Astrocyte (in vitro differentiated cells and primary cell): Measurements from ENCODE around the gene GPR21. TPM values are rescaled to one million over a fixed set of nuclear protein-coding genes. Genes with fewer than 3 reads are reported as not detected.

Source experiments
- DNase-seq: peaks from one replicate; pipeline ENCODE4 v3.0.0-alpha.2; 2010; ENCODE audit warnings: low read depth
- FAIRE-seq: peaks from 2 replicates; lab custom pipeline; 2011; peaks lifted over from hg19 to GRCh38; lab: Jason Lieb, UNC
- H2AFZ ChIP-seq: 2 replicates; pipeline ENCODE4 v1.6.0; 2012; ENCODE audit warnings: low read depth, low read length, inconsistent platforms
- H3K27ac ChIP-seq: 2 replicates; pipeline ENCODE4 v1.5.1; 2011; ENCODE audit warnings: low read depth, low read length, inconsistent platforms
- H3K27me3 ChIP-seq: 2 replicates; pipeline ENCODE4 v1.6.0; 2011; ENCODE audit warnings: low read length, inconsistent platforms; ENCODE audit not compliant: insufficient read depth
- H3K36me3 ChIP-seq: 2 replicates; pipeline ENCODE4 v1.5.1; 2011; ENCODE audit warnings: low read length, inconsistent platforms; ENCODE audit not compliant: insufficient read depth
- H3K4me1 ChIP-seq: 2 replicates; pipeline ENCODE4 v1.5.1; 2011; ENCODE audit warnings: low read length, inconsistent platforms; ENCODE audit not compliant: insufficient read depth
- H3K4me2 ChIP-seq: 2 replicates; pipeline ENCODE4 v1.6.0; 2012; ENCODE audit warnings: low read length, inconsistent platforms
- H3K4me3 ChIP-seq: 2 replicates; pipeline ENCODE4 v1.5.1; 2011; ENCODE audit warnings: low read depth, mild to moderate bottlenecking, low read length, inconsistent platforms; ENCODE audit not compliant: insufficient read depth
- H3K79me2 ChIP-seq: 2 replicates; pipeline ENCODE4 v1.6.0; 2012; ENCODE audit warnings: mild to moderate bottlenecking, low read length, inconsistent platforms; ENCODE audit not compliant: insufficient read depth
- H3K9ac ChIP-seq: 2 replicates; pipeline ENCODE4 v1.6.0; 2012; ENCODE audit warnings: mild to moderate bottlenecking, low read length, inconsistent platforms
- H3K9me3 ChIP-seq: 2 replicates; pipeline ENCODE4 v1.5.1; 2012; ENCODE audit warnings: low read depth, mild to moderate bottlenecking, low read length, inconsistent platforms; ENCODE audit not compliant: insufficient read depth
- H4K20me1 ChIP-seq: 2 replicates; pipeline ENCODE4 v1.6.0; 2012; ENCODE audit warnings: low read length, inconsistent platforms; ENCODE audit not compliant: insufficient read depth
- H3K27ac Mint-ChIP-seq: one replicate; pipeline ENCODE4 v1.8.0; 2021; ENCODE audit warnings: mild to moderate bottlenecking, mixed read lengths; ENCODE audit not compliant: unreplicated experiment
- H3K27me3 Mint-ChIP-seq: one replicate; pipeline ENCODE4 v1.8.0; 2021; ENCODE audit warnings: low read depth, mixed read lengths; ENCODE audit not compliant: unreplicated experiment
- H3K36me3 Mint-ChIP-seq: one replicate; pipeline ENCODE4 v1.8.0; 2021; ENCODE audit warnings: low read depth, mixed read lengths; ENCODE audit not compliant: unreplicated experiment
- H3K4me1 Mint-ChIP-seq: one replicate; pipeline ENCODE4 v1.8.0; 2021; ENCODE audit warnings: low read depth, mixed read lengths; ENCODE audit not compliant: unreplicated experiment
- H3K4me3 Mint-ChIP-seq: one replicate; pipeline ENCODE4 v1.8.0; 2021; ENCODE audit warnings: mild to moderate bottlenecking, moderate library complexity, mixed read lengths; ENCODE audit not compliant: unreplicated experiment
- H3K9me3 Mint-ChIP-seq: one replicate; pipeline ENCODE4 v1.8.0; 2021; ENCODE audit warnings: mild to moderate bottlenecking, mixed read lengths; ENCODE audit not compliant: unreplicated experiment
- CTCF ChIP-seq: IDR thresholded peaks from 2 replicates; pipeline ENCODE4 v1.5.1; 2011; ENCODE audit warnings: low read depth, mild to moderate bottlenecking, inconsistent platforms, low read length, moderate library complexity; ENCODE audit not compliant: insufficient read depth
- EZH2 ChIP-seq: IDR thresholded peaks from 2 replicates; pipeline ENCODE4 v1.6.1; 2012; ENCODE audit warnings: mild to moderate bottlenecking, low read length, inconsistent platforms; ENCODE audit not compliant: insufficient read depth
- total RNA-seq: library from RNA; stranded (reverse); gene quantifications from 2 replicates; pipeline ENCODE4 v1.2.1, GENCODE V29; 2021

Gene GPR21
- total RNA-seq, 1 donor from 2014 or later = 1.6 TPM

- Histone ChIP-seq H3K79me2 (no peaks in the 10 kb centered on the region), H3K9ac (no peak overlapping the region), H3K27ac (no peak overlapping the region), H2AFZ (no peak overlapping the region), H3K4me2 (no peak overlapping the region), H3K27me3 (no peaks in the 10 kb centered on the region), H3K4me1 (peaks cover 5% of the 10 kb centered on the region), H3K9me3 (no peaks in the 10 kb centered on the region), H3K4me3 (no peak overlapping the region), H3K36me3 (peaks cover 14% of the 10 kb centered on the region), H4K20me1 (no peaks in the 10 kb centered on the region)
- TF ChIP-seq CTCF (no peak), EZH2 (no peak)
- no peaks in the 10 kb centered on the region for H3K9me3 Mint-ChIP-seq
- no peak for FAIRE-seq
- H3K36me3 Mint-ChIP-seq = peaks cover 6% of the 10 kb centered on the region
- peaks cover 6% of the 10 kb centered on the region for H3K4me1 Mint-ChIP-seq
- no peak overlapping the region for H3K4me3 Mint-ChIP-seq
- H3K27me3 Mint-ChIP-seq = no peaks in the 10 kb centered on the region
- no peak overlapping the region for H3K27ac Mint-ChIP-seq
- no peak for DNase-seq
Measured at GRCh38 chr9:123080444-123080843, 47.0 kb downstream of the GPR21 start.

- TF ChIP-seq CTCF = peak; percentile 74
- TF ChIP-seq EZH2 = no peak
- DNase-seq (peak; percentile 16), FAIRE-seq (no peak)
- Histone ChIP-seq H3K4me2 (no peak overlapping the region), H3K27me3 (no peaks in the 10 kb centered on the region), H3K27ac (no peak overlapping the region), H3K9me3 (no peaks in the 10 kb centered on the region), H3K4me3 (no peak overlapping the region), H3K79me2 (no peaks in the 10 kb centered on the region), H3K9ac (no peak overlapping the region), H3K4me1 (peaks cover 5% of the 10 kb centered on the region), H2AFZ (no peak overlapping the region), H3K36me3 (peaks cover 13% of the 10 kb centered on the region), H4K20me1 (peaks cover 4% of the 10 kb centered on the region)
- Mint-ChIP-seq H3K27ac (no peak overlapping the region), H3K4me1 (peaks cover 6% of the 10 kb centered on the region), H3K4me3 (no peak overlapping the region), H3K27me3 (no peaks in the 10 kb centered on the region), H3K36me3 (peaks cover 6% of the 10 kb centered on the region), H3K9me3 (no peaks in the 10 kb centered on the region)
Measured at GRCh38 chr9:123081824-123082223, 48.4 kb downstream of the GPR21 start.

- H3K4me3 Mint-ChIP-seq = no peak overlapping the region
- Histone ChIP-seq H3K79me2 (no peaks in the 10 kb centered on the region), H3K27me3 (no peaks in the 10 kb centered on the region), H2AFZ (no peak overlapping the region), H3K4me1 (peaks cover 5% of the 10 kb centered on the region), H3K27ac (no peak overlapping the region), H3K9me3 (no peaks in the 10 kb centered on the region), H4K20me1 (peaks cover 4% of the 10 kb centered on the region), H3K36me3 (peaks cover 10% of the 10 kb centered on the region), H3K4me2 (no peak overlapping the region), H3K9ac (no peak overlapping the region), H3K4me3 (no peak overlapping the region)
- H3K9me3 Mint-ChIP-seq = no peaks in the 10 kb centered on the region
- H3K36me3 Mint-ChIP-seq = peaks cover 6% of the 10 kb centered on the region
- DNase-seq (no peak), FAIRE-seq (no peak)
- peaks cover 6% of the 10 kb centered on the region for H3K4me1 Mint-ChIP-seq
- no peak overlapping the region for H3K27ac Mint-ChIP-seq
- TF ChIP-seq CTCF = no peak
- no peak for TF ChIP-seq EZH2
- no peaks in the 10 kb centered on the region for H3K27me3 Mint-ChIP-seq
Measured at GRCh38 chr9:123083680-123084079, 50.2 kb downstream of the GPR21 start.
